Retinal pigment epithelial cell (primary cell): ENCODE results near the gene GFY.

Experiments used
- DNase-seq: peaks from one replicate; pipeline ENCODE4 v3.0.0-alpha.2; 2010; ENCODE audit warnings: low read depth
- H3K4me3 ChIP-seq: 2 replicates; pipeline ENCODE4 v1.5.1; 2011; ENCODE audit warnings: mild to moderate bottlenecking, low read length, control low read depth, moderate library complexity
- CTCF ChIP-seq: conservative IDR thresholded peaks from 2 replicates; pipeline ENCODE4 v1.5.1; 2011; ENCODE audit warnings: low read depth, low read length, control low read depth, inconsistent platforms

GFY gene

DNA sequence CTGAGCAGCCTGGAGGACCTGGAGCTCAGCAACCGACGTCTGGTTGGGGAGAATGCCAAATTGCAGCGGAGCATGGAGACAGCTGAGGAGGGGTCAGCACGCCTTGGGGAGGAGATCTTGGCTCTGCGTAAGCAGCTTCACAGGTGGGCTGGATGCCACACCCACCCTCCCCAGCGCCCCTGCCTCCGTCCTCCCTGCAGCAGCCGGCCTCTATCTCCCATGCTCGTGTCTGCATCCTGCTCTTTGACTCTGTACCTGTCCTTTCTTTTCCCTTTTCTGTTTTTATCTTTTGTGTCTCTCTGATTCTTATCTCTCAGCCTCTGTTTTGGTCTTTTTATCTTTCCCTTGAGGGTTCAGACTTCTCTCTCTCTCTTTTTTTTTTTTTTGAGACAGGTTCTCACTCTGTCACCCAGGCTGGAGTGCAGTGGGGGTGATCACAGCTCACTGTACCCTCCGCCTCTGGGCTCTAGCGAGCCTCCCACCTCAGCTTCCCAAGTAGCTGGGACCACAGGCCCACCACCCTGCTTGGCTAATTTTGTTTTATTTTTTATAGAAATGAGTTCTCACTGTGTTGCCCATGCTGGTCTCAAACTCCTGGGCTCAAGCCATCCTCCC lies 27.1 kb upstream of the GFY start:
- DNase-seq: no peak
- H3K4me3 ChIP-seq: no peak overlapping the region
- TF ChIP-seq CTCF: no peak

GRCh38 chr19:49398931-49399330 lies 26.3 kb upstream of the GFY start:
- TF ChIP-seq CTCF: no peak
- no peak overlapping the region for H3K4me3 ChIP-seq
- DNase-seq: no peak

- TF ChIP-seq CTCF: no peak
- H3K4me3 ChIP-seq: no peak overlapping the region
- no peak for DNase-seq
These were observed 25.2 kb upstream of the GFY start for GRCh38 chr19:49400029-49400428.

DNA sequence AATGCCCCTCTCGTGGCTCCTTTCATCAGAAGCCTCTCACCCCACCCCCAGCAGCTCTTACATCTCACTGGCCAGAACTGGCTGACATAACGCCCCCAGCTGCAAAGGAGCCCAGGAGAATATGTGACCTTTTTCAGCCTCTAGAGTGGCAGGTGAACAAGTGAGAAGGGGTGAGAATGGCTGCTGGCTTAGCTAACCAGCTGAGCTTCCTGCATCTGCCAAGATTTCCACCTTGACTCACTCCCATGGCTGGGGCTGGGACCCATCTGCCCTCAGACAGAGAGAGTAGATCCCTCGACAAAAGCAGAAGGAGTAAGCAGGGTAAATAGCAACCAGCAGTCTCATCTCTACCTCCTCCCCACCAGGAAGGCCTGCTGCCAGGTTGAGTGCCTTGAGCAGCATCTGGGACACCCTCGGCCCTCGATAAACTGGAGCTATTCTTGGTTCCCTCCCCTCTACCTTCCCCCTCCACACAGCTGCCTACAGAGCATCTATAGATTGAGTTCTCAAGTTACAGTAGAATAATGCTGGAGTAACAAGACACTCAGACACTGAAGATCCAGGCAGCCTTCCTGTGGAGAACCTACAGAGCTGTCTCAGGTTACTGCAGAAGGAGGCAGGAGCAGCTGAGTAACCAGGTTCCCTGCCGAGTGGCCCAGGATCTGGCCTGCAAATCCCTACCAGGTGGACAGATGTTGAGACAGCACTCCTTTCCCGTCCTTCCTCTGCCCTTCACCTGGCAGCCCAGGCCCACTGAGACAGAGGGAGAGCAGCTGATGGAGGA lies 21.6 kb upstream of the GFY start:
- no peak for DNase-seq
- H3K4me3 ChIP-seq: no peak overlapping the region
- TF ChIP-seq CTCF: no peak

DNA sequence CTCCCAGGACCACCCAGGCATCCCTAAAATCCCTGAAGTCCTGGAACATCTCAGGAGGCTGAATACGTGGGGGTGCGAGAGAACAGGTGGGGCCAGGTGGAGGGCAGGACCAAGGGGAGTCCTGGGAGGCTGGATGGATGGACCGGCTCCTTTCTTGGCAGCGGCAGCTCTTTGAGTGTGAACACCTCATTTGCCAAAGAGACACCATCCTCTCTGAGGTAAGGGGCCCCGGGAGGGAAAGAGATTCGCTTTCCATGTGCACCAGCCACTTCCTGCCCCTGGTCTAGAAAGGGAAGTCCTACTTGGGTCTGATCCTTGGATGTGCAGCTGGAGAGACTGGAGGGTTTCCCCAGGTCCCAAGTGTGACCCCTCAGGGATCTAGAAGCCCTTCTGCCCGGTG lies 18.1 kb upstream of the GFY start:
- no peak overlapping the region for H3K4me3 ChIP-seq
- TF ChIP-seq CTCF: no peak
- no peak for DNase-seq

DNA sequence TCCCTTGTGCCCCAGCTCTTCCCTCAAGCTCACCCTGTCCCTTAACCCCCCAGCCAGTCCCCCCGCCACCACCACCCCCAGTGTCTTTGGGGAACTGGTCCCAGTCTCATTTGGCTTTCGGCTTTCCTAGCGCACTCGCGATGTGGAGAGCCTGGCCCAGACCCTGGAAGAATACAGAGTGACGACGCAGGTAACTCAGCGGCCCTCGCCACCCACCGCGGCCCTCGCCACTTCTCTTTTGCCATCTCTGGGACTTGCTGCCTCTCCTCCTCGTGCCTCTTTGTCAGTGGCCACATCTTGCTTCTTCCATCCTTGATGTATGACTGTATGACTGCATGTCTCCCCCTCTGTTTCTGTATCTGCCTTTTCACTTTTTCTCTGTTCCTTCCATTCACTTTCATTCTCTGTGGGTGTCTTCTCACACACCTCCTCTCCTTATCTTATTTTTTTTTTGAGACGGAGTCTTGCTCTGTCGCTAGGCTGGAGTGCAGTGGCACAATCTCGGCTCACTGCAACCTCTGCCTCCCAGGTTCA lies 17.6 kb upstream of the GFY start:
- TF ChIP-seq CTCF: no peak
- DNase-seq: no peak
- H3K4me3 ChIP-seq: no peak overlapping the region
